ENCODE measurements around the gene OTUD7B.

- TF ChIP-seq CTCF (conservative IDR thresholded peaks at IDR 0.05; ENCODE audit: low read depth, low read length) (no peak), EZH2phosphoT487 (IDR thresholded peaks at IDR 0.05; ENCODE audit: borderline replicate concordance, low read length) (no peak)
Measured at GRCh38 chr1:150018165-150018564, 7.6 kb upstream of the OTUD7B start.

All from PC-3 (cell line).